HG02610 (cell line): ENCODE measurements around the gene FRG2C.
"Not testable (repeated sequence)": the region's sequence is repeated elsewhere in the genome, so short reads cannot be mapped to it uniquely, and the experiment has no call there.

Experiments
- ATAC-seq: cut with Tn5 transposase; IDR thresholded peaks from one replicate; pipeline ENCODE4 v1.9.1; 2021; ENCODE audit warnings: mild to moderate bottlenecking, moderate library complexity; ENCODE audit not compliant: unreplicated experiment

Gene FRG2C

GRCh38 chr3:75669348-75670297 is 5.5 kb downstream of the FRG2C start:
- ATAC-seq, result peak; percentile 38

GRCh38 chr3:75670298-75671286 is 6.5 kb downstream of the FRG2C start:
- ATAC-seq, result not testable (repeated sequence)

GRCh38 chr3:75671287-75672139 is 7.4 kb downstream of the FRG2C start:
- ATAC-seq, result not testable (repeated sequence)

- not testable (repeated sequence) for ATAC-seq
Measured at GRCh38 chr3:75672140-75672775, 8.1 kb downstream of the FRG2C start.

- not testable (repeated sequence) for ATAC-seq
Measured at GRCh38 chr3:75683965-75684364, 19.8 kb downstream of the FRG2C start.

GRCh38 chr3:75687323-75687722 is 23.2 kb downstream of the FRG2C start:
- ATAC-seq, result no peak

- ATAC-seq, result no peak
Measured at GRCh38 chr3:75692061-75692460, 27.9 kb downstream of the FRG2C start.
